ENCODE measurements around the gene ITPR1.

- TF ChIP-seq CTCF (conservative IDR thresholded peaks at IDR 0.05; ENCODE audit: low read depth, low read length): no peak
- TF ChIP-seq EZH2phosphoT487 (IDR thresholded peaks at IDR 0.05; ENCODE audit: borderline replicate concordance, low read length): no peak
Observed at GRCh38 chr3:4655145-4656045, 162.2 kb downstream of the ITPR1 start.
